Measurements from ENCODE around the gene ZAP70.

ZAP70 gene

DNA sequence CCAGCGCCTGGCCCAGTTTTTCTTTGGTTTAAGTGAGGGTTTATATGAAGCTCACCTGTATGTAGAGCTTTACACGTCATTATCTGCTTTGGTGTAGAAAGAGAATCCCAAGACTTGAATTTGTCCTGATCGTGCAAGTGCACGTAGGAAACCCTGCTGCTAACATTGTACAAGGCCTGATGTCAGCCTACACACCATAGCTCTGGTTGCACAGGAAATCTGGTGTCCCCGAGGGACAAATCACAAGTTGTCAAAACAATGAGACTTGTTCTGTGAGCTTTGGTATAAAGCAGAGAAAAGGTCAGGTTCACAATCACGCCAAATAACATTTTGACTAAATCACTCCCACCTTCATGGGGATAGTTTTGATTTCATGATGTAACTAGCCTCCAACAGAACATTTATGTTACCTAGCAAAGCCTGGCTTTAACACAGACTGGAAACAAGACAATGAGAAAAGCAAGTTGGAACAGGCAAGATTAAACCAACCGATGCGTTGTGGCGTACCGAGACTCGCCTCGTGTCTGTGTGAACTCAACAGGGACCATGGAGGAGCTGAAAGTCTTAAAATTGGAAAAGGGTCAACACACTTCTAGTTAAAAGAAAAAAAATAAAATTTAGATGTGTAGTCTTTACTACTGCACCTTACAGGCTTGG, 41.4 kb downstream of the ZAP70 start:
- no peak for DNase-seq

DNA sequence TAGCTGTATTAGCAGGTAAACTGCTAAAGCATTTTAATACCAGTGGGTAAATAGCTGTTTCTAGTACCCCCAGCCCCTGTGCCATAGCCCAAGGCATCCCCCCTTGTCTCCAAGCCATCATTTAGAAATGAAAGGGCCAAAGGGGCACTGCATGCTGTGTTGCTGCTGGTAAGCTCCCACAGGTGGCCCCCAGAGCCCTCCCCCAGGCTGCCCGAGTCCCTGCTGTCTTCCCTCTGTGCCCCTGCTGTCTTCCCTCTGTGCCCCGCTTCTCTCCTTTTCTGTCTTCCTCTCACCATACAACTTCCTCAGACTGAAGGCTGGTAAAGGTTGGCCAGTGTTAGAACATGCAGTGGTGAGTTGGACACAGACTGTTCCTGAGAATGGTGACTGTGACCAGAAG, 42.1 kb downstream of the ZAP70 start:
- no peak for DNase-seq

DNA sequence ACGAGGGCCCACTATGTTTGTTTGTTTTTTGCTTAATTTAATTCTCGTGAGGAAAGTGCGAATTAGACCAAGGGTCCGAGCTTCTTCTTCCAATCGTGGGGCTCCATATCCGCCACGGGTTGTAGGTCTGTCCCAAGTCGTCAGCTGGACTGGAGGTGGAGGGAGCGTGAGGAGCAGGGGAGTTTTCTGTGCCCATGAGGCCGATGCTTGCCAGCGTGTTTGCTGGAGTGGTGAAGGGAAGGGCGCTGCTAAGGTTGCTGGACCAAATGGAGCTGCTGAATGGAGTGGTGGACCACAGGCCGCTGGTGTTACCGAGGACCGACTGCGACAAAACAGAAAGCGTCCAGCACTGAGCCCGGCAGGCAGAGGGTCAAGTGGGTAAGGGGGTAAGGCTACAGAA, 43.7 kb downstream of the ZAP70 start:
- no peak for DNase-seq

DNA sequence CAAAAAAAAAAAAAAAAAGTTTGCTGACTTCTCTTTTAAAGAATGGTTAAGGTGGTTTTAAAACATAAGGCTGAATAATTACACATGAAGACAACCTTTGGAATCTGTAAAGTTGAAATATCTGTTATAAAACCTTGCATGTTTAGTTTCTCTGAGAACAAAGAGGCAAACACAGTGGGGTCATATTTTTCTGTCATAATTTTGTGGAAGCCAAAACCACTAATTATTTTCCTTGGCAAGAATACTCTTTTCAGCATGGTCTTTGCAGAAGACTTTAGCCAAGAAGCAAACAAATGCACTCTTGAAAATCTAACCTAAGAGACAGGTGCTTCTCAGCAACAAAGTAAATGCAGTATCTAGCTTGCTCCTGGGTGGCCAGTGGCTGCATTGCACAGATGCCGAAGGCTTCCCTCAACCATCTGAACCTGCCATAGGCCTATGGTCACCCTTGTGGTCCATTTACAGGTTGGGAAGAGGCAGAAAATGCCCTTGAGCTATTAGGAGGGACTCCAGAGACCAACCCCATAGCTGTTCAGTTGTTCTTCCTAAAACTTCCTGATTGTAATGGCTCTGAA, 44.8 kb downstream of the ZAP70 start:
- DNase-seq, result no peak

DNA sequence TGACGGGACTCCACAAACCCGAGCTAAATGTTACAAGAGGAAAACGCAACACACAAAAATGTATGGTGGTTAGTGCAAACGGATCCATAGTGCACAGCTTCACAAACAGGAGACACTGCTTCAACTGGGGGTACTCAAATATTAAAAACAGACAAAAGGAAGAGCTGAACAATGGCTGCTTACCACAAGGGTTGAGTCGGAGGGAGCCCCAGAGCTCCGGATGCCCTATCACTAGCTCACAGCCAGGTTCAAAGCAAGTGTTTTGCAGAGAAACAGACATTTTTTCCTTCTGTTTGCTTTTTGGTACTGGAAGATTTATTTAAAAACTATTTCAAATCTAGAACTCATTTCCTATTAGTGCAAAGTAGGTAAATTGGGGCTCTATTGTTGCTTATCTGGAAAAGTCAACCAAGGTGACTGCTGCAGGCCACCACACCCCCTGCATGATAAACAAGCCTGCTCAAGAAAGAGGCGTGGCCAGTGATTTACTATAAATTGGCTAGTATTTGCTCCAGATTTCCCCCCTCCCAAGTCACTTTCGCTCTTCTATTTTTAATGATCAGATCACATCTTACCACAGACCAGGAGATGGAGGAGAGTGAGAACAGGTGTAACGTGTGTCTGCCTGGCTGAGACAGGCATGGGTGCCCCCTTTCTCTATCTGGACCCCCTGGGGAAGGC, 46.5 kb downstream of the ZAP70 start:
- DNase-seq, result no peak

DNA sequence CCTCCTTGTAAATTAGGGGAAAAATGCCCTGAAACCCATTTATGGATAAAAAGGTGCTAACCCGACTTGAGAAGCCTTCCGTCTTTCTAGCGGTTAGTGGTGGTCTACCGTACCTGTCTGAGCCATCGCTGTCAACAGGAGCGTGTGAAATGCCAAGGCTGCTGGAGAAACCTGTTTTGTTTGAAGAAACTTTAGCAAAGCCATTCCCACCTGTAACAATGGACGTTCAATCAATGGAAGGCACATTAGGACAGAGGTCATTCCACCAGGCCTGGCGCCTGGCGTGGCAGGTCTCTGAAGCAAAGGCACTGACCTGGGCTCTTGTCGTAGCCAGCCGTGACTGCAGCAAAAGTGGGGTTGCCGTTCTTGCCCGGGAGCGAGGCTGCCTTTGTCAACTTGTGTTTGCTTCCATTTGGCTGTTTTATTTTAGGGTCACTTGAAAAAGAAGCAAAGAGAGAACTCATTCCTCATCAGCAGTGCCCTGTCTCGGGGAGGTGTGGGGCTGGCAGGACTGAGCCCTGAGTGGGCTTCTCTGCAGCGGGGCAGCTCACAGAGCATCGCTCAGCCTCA, 47.2 kb downstream of the ZAP70 start:
- no peak for DNase-seq

DNA sequence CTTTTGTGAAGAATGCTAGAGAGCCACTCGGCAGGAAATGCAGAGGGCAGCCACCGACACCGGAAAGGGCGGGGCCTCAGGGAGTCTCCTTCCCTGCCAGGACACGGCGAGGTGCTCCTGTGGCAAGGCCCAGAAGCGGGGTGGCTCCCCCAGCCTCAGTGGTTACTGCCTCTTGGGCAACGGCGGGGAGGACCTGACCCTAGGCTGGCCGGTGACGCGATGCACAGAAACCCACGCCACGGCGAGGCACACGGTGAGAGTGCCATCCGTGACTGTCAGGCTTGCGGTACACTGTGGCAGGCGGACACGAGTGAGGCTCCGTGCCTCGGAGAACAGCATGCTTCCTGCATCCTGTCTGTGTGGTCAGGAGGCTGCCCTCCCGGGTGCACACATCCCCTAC, 47.8 kb downstream of the ZAP70 start:
- DNase-seq, result no peak

DNA sequence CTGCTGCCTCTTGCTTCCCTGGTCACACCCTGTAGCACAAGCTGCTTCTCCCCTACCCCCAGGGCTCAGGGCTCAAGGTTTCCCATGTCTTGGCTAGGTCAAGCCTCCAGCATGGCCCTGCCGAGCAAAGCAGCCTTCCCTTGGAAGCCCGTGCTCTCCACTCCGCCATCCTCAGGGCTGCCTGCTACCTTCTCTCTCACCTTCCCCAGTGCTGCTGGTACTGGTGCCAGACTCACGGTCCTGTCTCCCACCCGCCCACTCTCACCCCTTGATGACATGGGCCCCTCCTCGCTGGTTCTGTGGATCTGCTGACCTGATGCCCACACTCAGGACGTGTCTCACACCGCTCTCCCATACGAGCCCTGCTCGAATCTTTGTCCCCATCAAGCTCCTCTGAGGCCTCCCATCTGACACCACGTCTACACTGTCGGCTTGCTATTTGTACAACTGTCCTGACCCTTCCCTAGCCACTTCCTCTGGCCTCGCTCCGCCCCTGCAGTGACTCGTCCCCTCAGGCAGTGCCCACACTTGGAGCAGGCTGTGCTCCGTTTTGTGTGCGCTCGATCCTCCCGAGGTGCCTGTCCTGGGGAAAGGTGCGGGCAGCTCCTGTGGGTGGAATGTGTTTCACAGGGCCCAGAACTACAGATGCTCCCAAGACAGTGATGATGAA, 49.9 kb downstream of the ZAP70 start:
- DNase-seq, result no peak

DNA sequence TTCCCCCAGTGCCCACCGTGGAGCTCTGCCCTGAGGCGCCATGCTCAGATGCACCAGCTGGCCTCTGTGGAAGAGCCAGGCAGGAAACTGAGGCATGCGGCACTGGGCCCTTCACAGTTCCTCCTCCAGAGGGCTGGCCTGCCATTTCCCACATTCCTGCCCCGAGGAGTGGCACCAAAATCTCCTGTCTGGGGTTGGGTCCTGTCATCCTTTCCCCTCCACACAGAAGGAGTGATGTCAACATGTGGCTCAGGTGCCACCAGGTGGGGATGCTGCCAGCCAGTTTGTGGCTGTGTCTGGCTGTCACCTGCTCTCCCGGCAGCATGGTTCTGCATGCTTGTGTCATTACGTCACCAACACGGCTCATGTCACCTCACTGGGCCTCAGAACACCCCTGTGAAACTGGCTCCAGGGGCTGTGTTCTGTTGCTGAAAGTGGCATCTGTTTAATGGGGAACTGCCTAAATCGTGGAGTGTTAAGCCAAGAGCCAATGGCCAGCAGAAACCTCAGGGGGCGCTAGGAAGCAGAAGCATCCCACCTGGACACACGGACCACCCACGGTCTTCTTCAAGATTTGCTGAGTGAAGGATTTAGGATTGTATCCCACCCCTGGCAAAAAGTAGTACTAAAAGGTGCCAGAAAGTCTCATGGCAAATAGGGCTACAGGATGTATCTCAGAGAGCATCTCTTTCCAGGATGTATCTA, 51.3 kb downstream of the ZAP70 start:
- DNase-seq, result no peak

DNA sequence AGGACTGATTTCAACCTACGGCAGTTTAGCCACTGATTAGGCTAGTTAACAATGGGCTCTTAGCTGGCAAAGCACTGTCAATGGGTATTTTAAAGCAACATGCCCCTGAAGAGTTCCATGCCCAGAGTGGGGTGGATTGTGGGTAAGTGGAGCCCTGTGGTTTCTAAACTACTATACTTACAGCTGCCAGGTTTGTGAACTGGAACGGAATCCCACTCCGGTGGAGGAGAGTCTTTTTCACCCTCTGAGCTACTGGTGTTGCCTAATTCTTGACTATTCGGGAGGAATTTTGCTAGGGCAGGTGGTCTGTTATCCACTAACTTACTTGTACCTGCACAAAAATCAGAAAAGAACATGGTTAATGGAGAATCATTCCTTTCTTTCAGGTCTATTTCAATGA, 52.6 kb downstream of the ZAP70 start:
- peak; percentile 72 for DNase-seq

DNA sequence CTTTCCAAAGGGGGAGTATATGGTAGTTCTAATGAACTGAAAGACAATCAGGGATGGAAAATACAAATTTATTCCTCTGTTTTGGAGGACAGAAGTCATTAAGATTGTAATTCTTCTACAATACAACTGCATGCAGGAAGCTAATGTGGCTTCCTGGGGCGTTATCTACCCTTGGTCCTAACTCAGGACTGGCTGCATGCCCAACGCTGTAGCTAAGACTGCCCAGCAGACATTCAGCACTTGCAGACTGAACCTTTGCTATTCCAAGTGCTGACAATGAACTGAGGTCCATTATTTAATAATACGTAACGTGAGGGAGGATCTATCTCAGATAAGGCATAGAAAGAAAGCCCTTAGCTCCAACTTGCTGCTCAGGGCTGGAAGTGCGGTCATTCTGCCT, 53.2 kb downstream of the ZAP70 start:
- DNase-seq, result no peak

DNA sequence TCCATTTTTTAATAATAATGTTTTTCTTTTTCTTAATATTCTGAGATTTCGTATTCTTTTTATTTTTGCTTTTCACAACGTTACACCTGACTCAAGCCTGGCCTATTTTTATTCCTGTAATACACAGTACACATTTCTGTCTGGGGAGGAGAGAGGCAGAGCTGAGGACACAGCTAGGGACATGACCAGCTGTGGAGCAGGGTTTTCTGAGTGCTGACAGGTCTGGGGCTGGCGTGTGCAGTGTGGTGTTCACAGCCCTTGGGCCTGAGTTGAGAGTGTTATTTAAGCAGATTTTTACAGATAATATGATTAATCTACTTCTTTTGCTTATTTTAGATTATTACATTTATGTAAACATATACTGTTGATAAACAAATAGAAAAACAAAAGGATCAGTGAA, 55.9 kb downstream of the ZAP70 start:
- no peak for DNase-seq

DNA sequence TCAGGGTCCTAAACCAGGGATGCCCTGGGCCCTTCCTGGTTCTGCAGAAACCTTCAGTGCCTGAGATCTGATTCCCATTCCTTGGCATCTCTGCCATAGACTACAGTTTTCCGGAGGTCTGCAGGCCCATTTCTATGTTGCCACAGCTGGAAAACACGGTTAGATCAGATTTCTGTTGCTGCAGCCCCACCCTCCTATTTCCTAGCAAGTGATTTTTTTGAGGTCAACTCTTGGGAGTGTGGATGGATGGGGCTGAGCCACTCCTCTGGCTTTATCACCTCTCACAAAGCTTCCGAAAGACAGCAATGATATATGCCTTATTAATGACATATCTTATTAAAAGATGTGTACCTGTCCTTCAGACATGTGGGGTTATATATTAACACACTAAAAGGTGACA, 56.3 kb downstream of the ZAP70 start:
- no peak for DNase-seq

DNA sequence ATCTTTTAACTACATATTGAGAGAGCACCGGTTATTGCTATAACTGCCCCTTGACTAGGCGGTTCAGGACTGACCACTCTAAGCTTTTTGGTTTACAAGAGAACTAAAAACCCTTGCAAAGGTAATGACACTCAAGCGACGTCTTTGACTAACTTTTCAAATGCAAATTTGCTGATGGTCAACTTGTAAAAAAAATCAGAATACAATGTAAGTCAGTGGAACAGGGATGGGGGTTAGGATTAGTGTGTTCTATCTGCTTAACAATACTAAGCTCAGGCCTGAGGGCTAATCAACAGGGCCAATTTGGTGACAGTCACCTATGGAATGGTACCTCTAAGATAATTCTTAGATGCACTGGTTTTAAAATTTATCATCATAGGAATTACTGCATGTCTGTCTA, 57.1 kb downstream of the ZAP70 start:
- no peak for DNase-seq

DNA sequence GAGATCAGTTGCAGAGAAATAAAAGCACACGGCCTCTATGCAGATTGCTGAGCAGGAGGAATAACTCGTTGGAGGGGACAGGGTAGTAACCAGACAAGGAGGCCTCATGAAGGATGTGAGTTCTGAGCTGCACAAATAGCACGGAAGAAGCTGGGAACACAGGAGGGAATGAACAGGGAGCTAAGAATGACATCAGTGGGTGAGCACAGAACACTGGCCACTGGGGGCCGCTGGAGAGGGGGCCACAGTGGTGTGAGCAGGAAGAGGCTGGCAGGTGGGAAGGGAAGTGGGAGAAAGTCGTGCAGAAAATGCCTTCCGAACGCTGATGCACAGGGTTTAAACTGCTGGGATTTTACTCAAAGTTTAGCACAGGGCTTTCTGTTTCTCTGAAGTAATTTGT, 61.0 kb downstream of the ZAP70 start:
- DNase-seq, result no peak

DNA sequence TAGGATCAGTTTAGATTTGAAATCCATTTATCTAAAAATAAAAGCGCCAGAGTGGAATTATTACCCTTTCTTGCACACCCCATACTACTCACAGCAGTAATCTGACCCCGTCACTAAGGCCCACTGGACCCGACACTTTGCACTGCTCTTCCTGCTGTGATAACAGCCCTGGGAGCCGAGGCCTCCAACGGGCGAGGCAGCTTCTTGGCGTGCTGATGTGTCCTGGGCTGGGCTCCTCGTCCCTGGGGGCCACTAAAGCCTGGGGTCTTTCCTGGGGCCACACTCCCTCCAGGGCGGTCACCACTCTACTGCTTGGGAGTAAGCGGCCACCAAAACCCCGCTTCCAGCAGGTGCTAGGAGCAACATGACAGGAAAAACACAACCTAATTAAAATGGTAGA, 61.7 kb downstream of the ZAP70 start:
- no peak for DNase-seq

DNA sequence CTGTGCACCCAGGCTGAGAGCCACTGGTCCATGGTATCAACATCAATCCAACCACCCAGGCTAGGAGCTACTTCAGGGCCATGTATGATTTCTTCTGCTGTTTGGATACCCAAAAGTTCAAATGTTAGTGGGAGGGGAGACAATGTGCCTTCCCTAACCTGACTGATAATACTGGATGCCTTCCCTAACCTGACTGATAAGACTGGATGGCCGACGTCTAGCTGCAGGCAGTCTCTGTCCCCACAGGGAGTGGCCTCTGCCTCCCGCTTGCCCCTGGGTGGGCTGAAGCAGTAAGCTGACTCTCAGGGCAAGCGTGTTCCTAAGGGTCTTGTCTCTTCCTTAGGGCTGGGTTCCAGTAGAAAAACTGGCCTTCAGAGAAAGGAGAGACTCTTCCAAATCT, 65.8 kb downstream of the ZAP70 start:
- DNase-seq, result no peak

DNA sequence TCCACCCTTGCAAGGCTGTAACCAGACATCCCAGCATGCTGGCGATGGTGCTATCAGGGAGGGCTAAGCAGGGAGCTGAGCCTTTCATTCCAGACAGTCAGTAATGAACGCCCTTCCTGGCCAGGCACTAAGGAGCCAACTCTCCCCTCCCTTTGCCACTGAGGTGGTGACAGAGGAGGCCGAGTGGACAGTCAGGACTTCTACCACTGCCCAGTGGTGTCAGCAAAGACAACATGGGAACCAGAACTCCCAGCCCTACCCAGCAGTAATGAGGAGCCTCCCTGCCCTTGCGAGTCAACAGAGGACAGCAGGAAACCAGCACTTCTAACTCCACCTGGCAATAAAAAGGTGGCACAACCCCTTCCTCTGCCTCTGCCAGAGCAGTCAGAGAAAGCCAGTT, 68.6 kb downstream of the ZAP70 start:
- DNase-seq, result peak; percentile 60

DNA sequence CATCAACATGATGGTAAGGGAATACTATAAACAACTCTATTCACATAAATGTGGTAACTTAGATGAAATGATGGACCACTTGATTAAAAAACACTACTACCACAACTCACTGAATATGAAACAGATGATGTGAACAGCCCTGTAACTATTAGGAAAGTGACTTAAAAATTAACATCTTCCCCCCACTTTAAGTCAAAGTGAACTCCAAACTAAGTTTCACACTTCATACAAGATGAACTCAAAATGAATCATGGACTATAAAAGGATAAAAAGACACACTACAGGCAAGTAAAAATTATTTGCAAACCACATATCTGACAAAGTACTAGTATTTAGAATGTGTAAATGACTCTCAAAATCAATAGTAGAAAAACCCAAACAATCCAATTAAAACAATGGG, 71.6 kb downstream of the ZAP70 start:
- no peak for DNase-seq

DNA sequence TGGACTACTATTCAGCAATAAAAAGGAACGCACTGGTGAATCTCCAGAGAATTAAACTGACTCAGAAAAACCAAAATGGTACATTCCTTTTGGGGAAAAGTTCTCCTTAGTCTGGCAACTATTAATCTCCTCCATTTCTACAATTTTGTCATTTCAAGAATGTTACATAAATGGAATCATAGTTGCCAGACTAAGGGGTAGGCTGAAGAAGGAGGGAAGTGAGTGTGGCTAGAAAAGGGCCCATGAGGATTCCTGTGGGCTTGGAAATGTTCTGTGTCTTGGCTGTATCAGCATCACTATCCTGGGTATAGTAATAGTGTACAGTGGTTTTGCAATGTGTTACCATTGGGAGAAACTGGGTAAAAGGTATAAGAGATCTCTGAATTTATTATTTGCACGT, 72.4 kb downstream of the ZAP70 start:
- no peak for DNase-seq

DNA sequence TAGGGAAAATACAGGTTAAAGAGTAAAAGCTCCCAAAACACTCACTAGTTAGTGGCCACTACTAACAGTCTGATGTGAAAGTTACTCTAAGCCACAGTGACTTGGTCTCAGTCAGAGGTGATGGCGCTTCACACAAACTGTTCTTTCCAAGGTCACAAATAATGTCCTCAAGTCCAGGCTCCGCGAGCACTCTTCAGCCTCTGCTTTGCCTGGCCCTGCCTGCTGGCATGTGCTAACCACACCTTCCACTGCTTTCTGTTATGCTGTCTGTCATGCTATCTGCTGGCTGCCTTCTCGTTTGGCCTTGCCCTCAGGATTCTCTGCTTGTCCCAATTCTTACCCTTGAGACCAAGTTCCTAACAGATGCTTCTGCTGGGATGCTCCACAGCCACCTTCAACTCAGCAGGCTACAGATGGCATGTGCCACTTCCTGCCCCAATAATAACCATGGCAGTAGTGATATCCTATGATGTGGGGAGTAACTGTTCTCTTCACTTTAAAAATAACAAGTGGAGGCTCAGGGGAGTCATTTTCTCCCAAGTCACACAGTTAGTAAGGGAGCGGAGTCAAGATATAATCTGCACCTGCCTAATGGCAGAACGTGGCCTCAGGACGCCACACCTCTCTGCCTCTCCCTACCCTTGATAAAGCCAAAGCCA, 75.7 kb downstream of the ZAP70 start:
- DNase-seq, result no peak
